Measurements from ENCODE around the gene LHFPL6. TPM values are rescaled to one million over a fixed set of nuclear protein-coding genes. Genes with fewer than 3 reads are reported as not detected.

LHFPL6 gene
- total and polyA plus RNA-seq, 11 donors, result 34.4 to 74.4 (median 53.2) TPM

DNA sequence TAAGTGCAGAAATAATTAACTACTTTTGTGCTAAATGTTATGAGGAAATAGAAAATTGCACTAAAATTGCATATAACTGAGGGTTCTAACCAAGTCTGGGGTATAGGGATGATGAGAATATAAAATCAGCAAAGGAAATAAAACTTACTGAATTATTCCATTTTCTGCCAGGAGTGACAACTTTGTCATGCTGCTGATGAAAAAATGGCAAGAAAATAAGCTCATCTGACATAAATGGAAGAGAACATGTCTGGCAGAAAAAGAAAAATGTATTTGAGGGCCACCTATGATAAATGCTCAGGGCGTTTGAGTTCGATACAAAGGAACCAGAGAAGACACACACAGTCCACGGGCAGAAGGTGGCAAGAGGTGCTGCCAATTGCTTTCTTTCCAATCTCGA lies 78.2 kb downstream of the LHFPL6 start:
- ATAC-seq, result no peak
- no peak for DNase-seq
- Histone ChIP-seq H3K9me3 (no peaks in the 10 kb centered on the region), H3K27ac (peak overlapping the region in 7 of 12 donors; percentile 10 to 47 (median 32)), H3K4me1 (peaks cover 0 to 95% (median 70%) of the 10 kb centered on the region in 12 donors), H3K4me3 (no peak overlapping the region), H3K36me3 (no peaks in the 10 kb centered on the region), H3K27me3 (no peaks in the 10 kb centered on the region)
- no peak for TF ChIP-seq POLR2A (IDR thresholded peaks at IDR 0.05)
- TF ChIP-seq, protein P1, sequence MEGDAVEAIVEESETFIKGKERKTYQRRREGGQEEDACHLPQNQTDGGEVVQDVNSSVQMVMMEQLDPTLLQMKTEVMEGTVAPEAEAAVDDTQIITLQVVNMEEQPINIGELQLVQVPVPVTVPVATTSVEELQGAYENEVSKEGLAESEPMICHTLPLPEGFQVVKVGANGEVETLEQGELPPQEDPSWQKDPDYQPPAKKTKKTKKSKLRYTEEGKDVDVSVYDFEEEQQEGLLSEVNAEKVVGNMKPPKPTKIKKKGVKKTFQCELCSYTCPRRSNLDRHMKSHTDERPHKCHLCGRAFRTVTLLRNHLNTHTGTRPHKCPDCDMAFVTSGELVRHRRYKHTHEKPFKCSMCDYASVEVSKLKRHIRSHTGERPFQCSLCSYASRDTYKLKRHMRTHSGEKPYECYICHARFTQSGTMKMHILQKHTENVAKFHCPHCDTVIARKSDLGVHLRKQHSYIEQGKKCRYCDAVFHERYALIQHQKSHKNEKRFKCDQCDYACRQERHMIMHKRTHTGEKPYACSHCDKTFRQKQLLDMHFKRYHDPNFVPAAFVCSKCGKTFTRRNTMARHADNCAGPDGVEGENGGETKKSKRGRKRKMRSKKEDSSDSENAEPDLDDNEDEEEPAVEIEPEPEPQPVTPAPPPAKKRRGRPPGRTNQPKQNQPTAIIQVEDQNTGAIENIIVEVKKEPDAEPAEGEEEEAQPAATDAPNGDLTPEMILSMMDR (IDR thresholded peaks at IDR 0.05), result no peak
- intact Hi-C loops (cut with DNase I), result loop anchor here in 7 of 10 donors (5.0 to 10.0 kb wide), 6 partner anchors 43 to 110 kb away; partner anchors contain the start of gene LHFPL6 (in 2 of the 7)
- WGBS, 4 donors, result 54 to 72% (median 63%) methylated on average over 4 of the region's 4 CpGs

DNA sequence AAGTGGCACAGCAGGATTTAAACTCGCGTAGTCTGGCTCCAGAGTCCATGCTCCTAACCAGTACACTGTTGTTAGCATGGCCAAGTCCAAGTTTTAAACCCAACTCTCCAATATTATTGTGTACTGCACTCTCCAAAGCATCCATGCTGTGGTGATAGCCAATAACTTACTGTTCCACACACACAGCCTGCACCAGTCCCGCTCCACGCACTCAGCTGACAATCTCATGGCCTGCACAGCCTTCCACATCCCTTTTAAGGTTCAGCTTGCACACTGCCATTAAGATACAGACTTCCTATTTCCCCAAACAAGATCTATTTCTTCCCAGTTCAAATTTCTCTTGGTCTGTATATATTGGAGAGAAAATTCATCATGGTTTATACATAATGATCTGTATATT lies 80.7 kb downstream of the LHFPL6 start:
- WGBS, 4 donors, result 71 to 87% (median 82%) methylated on average over 4 of the region's 4 CpGs
- intact Hi-C loops (cut with DNase I), result loop anchor here in 7 of 10 donors (5.0 to 10.0 kb wide), 5 partner anchors 52 to 108 kb away; partner anchors contain the start of gene LHFPL6 (in 1 of the 7)
- H3K4me1 ChIP-seq, result peaks cover 0 to 84% (median 52%) of the 10 kb centered on the region in 12 donors

GRCh38 chr13:39521701-39522100 lies 81.3 kb downstream of the LHFPL6 start:
- intact Hi-C loops (cut with DNase I), result loop anchor here in 7 of 10 donors (5.0 to 10.0 kb wide), 5 partner anchors 53 to 107 kb away; partner anchors contain the start of gene LHFPL6 (in 1 of the 7)
- 34 to 44% (median 39%) methylated on average over 4 of the region's 4 CpGs for WGBS, 4 donors
- Histone ChIP-seq H3K9me3 (no peaks in the 10 kb centered on the region), H3K27me3 (no peaks in the 10 kb centered on the region), H3K36me3 (no peaks in the 10 kb centered on the region), H3K4me3 (no peak overlapping the region), H3K27ac (peak overlapping the region in 1 of 12 donors; percentile 2), H3K4me1 (peaks cover 3 to 86% (median 55%) of the 10 kb centered on the region in 12 donors)
- TF ChIP-seq, protein P1 (IDR thresholded peaks at IDR 0.05), result no peak
- no peak for TF ChIP-seq POLR2A (IDR thresholded peaks at IDR 0.05)
- DNase-seq, result no peak
- no peak for ATAC-seq

More for the DNA sequence above, 80.7 kb downstream of the LHFPL6 start:
- DNase-seq (no peak), ATAC-seq (peak; percentile 43 to 73 (median 46))
- H3K27me3 ChIP-seq, result no peaks in the 10 kb centered on the region
- H3K27ac ChIP-seq, result peak overlapping the region in 1 of 12 donors; percentile 2
- H3K4me3 ChIP-seq, result no peak overlapping the region
- no peaks in the 10 kb centered on the region for H3K36me3 ChIP-seq
- TF ChIP-seq, protein P1 (IDR thresholded peaks at IDR 0.05), result no peak
- no peaks in the 10 kb centered on the region for H3K9me3 ChIP-seq

DNA sequence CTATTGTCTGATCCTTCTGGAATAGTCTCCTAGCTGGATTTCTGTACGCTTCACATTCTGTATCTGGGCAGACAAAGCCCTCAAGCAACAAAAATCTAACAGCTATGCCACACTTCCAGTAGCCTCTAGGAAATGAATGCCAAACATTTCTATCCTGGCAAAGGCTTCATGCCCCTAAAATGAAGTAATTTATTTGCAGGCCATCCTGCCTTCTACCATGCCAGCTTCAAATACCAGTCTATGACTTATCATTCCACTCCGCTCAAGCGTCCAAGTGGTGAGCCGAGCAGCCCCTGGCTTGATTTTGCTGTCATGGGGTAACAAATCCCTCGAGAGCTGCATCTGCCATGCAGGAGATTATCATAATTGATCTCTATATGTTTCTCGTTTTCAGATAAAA lies 86.9 kb downstream of the LHFPL6 start:
- intact Hi-C loops (cut with DNase I), result loop anchor here in 2 of 10 donors (5.0 to 10.0 kb wide), 2 partner anchors 61 to 86 kb away; partner anchors contain the start of gene LHFPL6 (in 1 of the 2)
- WGBS, 4 donors, result 31 to 67% (median 48%) methylated on average over 6 of the region's 6 CpGs
- Histone ChIP-seq H3K4me1 (peaks cover 10 to 67% (median 29%) of the 10 kb centered on the region in 12 donors), H3K4me3 (no peak overlapping the region), H3K27ac (peak overlapping the region in 11 of 12 donors; percentile 1 to 82 (median 48)), H3K9me3 (no peaks in the 10 kb centered on the region), H3K27me3 (no peaks in the 10 kb centered on the region), H3K36me3 (no peaks in the 10 kb centered on the region)
- ATAC-seq, result peak; percentile 81 to 90 (median 85)
- TF ChIP-seq, protein P1 (IDR thresholded peaks at IDR 0.05), result no peak
- TF ChIP-seq POLR2A (IDR thresholded peaks at IDR 0.05), result no peak
- peak in 4 of 5 donors; percentile 34 to 47 (median 42) for DNase-seq
